ENCODE data around the gene OPN4.

GRCh38 chr10:86715156-86715795, 60.9 kb downstream of the OPN4 start:
- TF ChIP-seq CTCF (IDR thresholded peaks at IDR 0.05) (no peak), EP300 (IDR thresholded peaks at IDR 0.05; ENCODE audit: low read depth) (no peak), POLR2AphosphoS5 (IDR thresholded peaks at IDR 0.05) (no peak)

All from transverse colon (tissue), 4 donors.